GM12872 (cell line): ENCODE results near the gene PTPRN2.

ENCODE experiments used
- TF ChIP-seq, protein P1 (sequence below): IDR thresholded peaks from 3 replicates; pipeline ENCODE4 v1.5.1; 2011; ENCODE audit warnings: low read depth, mild to moderate bottlenecking, low read length, moderate library complexity; ENCODE audit not compliant: insufficient read depth

PTPRN2 gene

DNA sequence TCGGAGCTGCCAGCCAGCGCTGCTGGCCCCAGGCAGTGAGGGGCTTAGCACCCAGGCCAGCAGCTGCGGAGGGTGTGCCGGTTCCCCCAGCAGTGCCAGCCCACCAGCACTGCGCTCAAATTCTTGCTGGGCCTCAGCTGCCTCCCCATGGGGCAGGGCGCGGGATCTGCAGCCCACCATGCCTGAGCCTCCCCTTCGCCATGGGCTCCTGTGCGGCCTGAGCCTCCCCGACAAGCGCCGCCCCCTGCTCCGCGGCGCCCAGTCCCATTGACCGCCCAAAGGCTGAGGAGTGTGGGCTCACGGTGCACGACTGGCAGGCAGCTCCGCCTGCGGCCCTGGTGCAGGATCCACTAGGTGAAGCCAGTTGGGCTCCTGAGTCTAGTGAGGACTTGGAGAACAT is 525.0 kb downstream of the PTPRN2 start:
- TF ChIP-seq, protein P1, sequence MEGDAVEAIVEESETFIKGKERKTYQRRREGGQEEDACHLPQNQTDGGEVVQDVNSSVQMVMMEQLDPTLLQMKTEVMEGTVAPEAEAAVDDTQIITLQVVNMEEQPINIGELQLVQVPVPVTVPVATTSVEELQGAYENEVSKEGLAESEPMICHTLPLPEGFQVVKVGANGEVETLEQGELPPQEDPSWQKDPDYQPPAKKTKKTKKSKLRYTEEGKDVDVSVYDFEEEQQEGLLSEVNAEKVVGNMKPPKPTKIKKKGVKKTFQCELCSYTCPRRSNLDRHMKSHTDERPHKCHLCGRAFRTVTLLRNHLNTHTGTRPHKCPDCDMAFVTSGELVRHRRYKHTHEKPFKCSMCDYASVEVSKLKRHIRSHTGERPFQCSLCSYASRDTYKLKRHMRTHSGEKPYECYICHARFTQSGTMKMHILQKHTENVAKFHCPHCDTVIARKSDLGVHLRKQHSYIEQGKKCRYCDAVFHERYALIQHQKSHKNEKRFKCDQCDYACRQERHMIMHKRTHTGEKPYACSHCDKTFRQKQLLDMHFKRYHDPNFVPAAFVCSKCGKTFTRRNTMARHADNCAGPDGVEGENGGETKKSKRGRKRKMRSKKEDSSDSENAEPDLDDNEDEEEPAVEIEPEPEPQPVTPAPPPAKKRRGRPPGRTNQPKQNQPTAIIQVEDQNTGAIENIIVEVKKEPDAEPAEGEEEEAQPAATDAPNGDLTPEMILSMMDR = no peak

DNA sequence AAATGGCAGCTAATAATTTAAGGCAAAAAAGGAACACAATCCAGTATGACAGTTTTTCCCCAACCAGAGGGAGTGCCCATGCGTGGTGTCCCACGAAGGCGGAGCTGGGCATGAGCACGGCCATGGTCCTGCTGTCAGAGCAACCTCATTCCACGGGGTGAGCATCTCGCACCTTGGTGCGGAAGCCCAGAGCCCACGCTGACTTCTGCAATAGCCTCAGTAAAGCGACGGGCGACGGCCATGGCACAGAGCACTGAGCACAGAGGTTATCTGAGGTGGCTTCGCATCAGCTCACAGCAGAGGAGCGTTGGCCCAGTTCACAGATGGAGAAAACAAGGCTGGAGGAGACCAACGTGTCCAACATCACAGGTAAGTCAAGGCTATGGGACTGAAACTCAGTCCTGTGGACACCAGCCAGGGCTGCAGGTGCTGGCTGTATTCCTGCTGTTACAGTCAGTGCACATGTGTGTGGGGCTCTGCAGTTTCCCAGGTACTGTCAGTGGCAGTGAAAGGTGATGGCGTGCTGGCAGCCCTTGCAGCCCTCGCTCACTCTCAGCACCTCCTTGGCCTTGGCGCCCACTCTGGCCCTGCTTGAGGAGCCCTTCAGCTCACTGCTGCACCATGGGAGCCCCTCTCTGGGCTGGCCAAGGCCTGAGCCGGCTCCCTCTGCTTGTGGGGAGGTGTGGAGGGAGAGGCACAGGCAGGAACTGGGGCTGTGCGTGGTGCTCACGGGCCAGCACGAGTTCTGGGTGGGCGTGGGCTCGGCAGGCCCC is 525.6 kb downstream of the PTPRN2 start:
- TF ChIP-seq, protein P1 = no peak

DNA sequence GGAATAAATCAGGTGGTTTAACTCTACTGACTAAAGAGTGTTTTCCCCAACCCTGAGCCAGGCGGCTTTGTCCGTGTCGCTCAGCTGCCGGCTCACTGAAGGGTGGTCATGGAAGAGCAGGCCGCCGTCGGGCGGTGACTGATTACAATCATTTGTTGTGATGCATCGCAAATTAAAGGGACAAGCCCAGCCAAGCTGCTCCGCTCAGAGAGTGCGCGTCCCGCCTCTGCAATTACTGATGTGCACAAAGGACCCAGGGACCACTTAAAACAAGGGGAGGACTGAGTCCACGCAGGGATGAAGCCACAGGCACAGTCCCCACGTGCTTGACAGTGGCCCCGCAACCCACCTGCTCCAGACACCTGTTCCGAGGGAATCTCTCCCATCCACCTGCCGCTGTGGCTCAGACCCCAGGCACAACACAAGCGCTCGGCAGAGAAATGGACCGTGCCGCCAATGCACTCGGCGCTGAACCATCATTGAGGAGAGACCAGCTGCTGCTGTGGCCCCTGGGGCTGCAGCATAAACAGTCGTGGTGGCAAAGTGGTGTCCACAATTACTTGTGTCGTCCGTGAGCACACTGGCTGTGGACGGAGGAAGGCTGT is 526.5 kb downstream of the PTPRN2 start:
- TF ChIP-seq, protein P1 = no peak

DNA sequence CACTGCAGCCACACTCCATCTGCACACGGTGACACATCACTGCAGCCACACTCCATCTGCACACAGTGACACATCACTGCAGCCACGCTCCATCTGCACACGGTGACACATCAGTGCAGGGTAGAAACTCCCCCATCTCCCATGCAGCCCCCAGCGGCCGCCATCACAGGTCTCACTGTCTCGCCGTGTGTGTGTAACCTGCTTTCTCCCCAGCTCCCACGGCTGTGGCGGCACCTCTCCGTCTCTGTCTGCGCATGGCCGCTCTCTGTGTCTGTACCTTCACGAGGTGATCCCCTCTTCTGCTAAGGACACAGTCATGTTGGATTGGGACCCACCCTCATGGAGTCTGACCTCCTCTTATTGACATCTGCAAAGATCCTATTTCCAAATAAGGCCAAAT is 527.4 kb downstream of the PTPRN2 start:
- TF ChIP-seq, protein P1 = no peak

DNA sequence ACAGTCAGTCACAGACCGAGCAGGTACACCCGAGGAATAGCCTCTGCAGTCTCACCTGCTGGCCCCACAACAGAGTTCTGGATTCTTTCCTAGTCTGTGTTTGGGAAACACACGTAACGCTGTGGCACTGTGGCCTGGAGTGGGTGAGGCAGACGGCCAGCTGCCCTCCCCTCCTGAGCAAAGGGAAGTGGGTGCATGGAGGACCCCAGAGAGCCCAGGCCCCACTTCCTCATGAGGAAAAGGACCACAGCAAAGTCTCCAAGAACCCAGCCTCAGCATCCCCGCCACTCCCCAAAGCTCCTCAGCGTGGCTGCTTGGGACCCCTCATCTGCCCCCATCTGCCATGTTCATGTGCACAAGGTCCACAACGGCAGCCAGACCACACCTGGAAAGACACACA is 530.2 kb downstream of the PTPRN2 start:
- TF ChIP-seq, protein P1 = no peak

DNA sequence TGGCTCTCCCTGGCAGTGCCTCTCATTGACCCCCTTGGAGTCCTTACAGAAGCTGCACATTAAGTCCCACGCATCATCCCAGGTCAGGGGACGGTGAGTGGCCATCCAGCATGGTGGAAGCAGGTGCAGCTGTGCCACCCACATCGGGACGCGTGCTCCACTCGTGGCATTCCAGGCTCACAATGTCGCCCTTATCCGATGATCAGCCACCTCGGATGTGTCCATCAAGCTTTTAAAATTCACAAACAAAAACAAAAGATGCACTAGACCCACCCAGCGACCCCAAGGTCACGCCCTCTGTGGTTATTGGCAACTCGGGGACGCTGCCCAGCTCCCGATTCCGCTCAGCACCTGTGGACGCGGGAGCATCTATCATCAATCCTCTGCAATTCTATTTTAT is 530.9 kb downstream of the PTPRN2 start:
- TF ChIP-seq, protein P1 = no peak

DNA sequence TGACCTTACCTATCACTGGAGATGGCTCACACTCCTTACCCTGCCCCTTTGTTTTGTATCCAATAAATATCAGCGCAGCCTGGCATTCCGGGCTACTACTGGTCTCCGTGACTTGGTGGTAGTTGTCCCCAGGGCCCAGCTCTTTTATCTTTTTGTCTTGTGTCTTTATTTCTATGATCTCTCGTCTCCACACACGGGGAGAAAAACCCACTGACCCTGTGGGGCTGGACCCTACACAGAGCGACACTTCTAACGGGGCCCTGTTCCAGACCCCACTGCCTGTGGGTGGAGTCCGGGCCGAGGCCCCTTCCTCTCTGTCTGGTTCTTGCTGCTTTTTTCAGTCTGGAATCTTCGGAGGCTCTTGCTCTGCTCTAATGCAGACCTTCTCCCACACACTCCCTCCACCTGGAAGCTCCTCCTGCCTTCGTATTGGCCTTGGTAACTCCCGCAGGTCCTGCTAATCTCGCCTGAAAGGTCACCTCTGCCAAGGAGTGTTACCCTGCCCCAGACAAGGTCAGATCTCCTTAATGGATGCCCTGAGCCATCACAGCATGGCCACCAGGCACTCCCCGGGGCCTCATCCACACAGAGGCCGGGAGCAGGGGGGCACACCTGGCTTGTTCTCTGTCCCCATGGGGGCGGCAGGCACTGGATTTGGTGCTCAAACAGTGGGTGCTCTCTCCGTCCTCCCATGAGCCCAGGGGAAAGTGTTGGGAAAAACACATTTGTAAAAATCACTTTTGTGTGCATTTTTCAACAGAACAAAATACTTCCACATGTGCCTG is 531.7 kb downstream of the PTPRN2 start:
- TF ChIP-seq, protein P1 = no peak
